Glomerular visceral epithelial cell (primary cell): ENCODE results near the gene TLE3.

ENCODE experiments used
- DNase-seq: peaks from one replicate; pipeline ENCODE4 v3.0.0-alpha.2; 2016; ENCODE audit errors: extremely low spot score

The TLE3 gene

GRCh38 chr15:70031261-70031660 is 66.5 kb downstream of the TLE3 start:
- no peak for DNase-seq

DNA sequence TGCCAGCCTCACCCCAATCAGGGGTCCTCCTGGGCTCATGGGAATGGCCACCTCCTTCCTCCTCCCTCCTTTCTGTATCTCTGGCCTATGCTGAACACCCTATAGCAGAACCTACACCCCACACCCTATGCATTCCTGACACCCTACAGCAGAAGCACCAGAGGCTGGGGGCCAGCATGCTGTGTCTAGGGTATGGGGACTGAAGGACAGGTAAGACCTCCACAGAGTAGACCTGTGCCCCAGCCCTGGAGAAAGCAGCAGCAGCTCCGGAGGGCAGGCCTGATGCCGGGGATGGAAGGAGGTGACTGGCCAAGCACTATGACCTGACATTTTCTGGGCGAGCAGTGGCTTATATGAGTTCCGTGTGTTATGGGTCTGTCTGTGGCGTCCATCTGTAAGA is 66.9 kb downstream of the TLE3 start:
- DNase-seq: no peak

DNA sequence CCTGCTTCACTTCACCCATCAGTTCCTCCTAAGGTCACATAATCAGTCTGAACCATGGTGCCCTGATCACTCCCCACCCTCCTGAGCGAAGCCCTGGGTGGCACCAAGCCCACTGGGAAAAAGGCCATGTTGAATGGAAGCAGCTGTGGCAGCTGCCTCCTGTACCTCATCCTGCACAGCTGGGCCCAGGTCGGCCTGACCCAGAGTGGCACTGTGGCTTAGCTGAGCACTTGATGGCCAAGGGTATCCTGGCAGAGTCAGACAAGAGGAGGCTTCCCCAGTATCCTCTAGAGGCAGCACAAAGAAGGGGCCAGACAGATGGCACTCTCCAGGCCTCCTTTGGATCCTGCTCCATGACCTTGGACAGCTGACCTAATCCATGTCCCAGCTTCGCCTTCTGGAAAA is 68.4 kb downstream of the TLE3 start:
- DNase-seq: no peak

GRCh38 chr15:70027518-70027917 is 70.2 kb downstream of the TLE3 start:
- no peak for DNase-seq

- no peak for DNase-seq
These were observed 70.7 kb downstream of the TLE3 start for GRCh38 chr15:70026991-70027390.

DNA sequence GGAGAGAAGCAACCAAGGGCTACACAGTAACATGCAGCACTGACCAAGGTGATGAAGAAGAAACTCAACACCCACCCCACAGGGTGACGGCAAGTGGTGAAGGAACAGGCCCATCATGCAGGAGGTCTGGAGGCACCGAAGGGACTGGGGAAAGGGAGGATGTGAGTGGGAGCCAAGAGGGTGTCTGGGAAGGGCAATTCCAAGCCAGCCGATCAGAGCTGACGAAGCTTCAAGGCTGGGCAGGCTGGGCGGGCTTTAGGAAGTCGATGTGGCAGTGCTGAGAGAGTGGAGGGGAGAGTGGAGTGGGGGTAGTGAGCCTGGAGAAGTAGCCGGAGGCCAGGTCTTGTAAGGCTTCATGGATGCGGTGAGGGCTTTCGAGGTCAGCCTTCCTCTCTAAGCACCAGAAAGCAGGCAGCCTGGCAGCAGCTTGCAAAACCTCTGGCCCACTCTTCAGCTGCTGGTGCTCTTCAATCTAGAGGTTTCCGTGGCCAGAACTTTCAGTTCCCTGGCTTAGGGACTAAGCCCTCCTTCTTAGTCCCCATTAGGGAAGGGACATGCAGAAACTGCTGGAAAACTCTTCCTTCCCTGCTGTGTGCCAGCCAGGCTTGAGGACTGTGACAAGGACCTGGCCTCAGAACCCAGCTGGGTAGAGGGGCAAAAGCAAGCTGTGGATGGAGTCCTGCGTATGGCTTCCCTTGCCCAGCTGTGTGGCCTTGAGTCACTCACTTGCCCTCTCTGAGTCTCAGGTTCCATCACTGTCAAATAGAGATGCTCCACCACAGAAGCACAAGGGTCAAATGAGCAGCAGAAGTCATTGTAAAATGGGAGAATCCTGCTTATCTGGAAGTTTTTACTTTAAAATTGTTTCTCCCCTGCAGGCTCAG is 72.1 kb downstream of the TLE3 start:
- DNase-seq: no peak

DNA sequence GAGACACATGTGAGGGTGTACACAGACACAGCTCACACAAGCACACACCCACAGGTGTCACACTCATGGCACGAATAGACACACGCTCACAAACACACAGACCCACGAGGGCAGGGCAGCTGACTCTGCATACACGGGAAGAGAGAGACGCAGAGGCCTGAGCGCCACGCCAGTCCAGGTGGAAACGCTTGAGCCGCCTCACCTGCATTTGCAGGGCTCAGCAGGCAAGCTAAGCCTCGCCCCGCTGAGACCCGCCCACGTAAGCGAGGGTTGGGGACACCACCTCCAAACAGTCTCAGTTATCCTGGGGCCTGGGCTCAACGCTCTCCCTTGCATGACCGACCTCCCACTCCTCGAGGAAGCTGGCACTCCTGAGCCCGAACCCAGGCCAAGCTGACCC is 73.2 kb downstream of the TLE3 start:
- DNase-seq: no peak

DNA sequence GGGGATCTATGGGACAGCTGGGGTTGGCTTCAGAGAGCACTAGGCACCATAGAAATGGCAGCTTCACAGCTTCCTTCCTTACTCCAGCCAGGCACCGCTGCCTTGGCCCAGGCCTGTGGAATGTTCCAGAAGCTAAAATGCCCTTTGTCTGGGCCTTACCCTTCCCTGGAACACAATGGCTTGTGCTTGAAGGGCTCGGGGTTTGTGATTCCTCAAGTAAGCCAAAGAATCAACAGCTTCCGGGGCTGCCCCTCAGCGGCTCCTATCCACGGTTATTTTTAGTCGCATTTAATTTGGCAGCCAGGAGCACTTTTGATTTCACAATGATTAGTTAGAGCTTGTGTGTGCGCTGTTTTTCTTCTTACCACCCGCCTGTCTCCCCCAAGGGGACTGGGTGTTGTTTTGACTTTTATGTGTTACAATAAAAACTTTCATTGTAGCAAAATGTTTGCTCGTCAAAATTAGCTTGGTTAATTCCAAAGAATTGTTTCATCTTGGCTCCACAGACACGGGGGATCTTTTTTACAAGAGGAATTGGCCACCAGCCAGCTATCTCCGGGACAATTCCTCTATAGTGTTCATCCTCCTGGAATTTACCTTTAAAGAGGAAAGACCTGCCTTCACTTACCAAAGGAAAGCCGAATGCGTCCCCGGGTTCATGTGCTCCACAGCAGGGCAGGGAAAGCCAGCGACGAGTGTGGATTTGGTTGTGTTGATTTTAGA is 73.8 kb downstream of the TLE3 start:
- DNase-seq: no peak

DNA sequence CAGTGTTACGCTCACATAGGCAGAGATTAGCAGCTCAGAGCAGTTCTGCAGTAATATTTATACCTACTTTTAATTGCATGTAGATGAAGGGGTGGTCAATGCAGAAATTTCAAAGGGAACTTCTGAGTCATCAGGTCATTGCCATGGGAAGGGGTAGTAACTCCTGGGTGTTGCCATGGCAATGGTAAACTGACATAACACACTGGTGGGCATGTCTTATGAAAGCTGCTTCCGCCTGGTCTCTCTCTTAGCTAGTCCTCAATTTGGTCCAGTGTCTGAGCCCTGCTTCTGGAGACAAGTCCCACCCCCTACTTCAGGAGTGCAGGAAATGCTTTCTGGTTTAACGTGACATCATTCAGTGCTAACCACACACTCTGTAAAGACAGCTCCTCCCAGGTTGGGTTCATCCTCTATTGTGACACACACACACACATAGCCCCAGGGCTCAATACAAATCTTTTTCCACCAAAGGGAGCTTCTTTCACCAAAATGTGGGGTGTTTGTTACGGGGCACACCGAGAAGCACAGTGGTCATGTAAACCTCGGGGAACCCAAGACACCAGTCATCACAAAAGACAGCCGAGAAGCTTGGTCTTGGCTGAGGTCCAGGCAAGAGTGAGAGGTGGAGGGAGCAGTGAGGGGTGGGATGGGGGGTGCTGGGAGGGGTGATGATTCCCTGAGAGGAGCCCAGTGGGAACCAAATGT is 74.5 kb downstream of the TLE3 start:
- peak; percentile 77 for DNase-seq

GRCh38 chr15:70020229-70020628 is 77.5 kb downstream of the TLE3 start:
- DNase-seq: no peak

- DNase-seq: no peak
These were observed 78.8 kb downstream of the TLE3 start for GRCh38 chr15:70018646-70019600.

GRCh38 chr15:70017801-70018200 is 79.9 kb downstream of the TLE3 start:
- peak; percentile 58 for DNase-seq

GRCh38 chr15:70017025-70017424 is 80.7 kb downstream of the TLE3 start:
- no peak for DNase-seq

DNA sequence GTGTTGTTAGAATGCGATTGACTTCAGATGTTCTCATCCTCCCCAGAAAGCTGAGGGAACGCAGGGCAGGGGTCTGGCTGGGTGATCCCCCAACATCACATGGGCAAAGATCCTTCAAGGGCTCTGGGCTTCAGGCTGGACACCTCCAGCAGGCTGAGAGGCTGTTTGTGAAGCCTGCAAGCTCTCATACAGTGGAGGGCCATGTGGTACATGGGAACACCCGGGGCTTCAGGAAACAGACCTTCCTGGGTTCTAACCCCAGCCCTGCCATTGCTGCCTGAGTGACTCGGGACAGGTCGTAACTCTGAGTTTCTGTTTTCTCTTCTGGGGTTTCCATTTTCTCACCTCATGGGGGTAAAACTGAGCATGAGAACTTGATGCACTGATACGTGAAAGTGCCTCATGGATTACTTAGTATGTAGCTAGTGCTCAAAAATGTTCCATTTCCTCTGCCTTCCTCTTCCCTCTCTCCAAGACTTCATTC is 81.2 kb downstream of the TLE3 start:
- no peak for DNase-seq

DNA sequence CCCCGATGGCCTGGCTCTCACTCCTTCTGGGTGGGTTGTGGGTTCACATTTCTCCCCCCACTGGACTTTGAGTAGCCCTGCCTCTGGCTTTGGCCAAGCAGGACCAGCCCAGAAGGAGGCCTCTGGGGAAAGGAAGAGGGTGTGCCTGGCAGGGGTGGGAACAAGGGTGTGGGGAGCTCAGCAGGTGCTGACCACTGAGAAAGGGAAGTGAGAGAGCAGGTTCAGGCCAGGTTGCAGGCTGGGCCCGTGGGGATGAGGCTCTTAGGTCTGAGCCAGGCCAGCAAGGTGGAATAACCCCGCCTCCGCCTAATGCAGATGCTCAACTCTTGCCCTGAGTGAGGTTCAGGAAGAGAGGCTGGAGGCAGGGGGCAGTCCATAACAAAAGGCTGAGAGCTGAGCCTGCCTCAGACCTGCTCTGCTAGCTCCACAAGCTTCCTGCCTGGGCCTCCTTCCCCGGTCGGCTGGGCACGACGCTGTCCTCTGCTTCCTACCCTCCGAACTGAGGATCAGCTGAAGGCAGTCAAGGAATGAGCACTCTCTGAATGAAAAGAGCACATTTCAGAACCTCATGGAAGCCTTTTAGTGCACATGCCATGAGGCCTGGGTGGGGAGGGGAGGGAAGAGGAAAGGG is 82.7 kb downstream of the TLE3 start:
- no peak for DNase-seq

- no peak for DNase-seq
These were observed 83.4 kb downstream of the TLE3 start for GRCh38 chr15:70014331-70014730.

DNA sequence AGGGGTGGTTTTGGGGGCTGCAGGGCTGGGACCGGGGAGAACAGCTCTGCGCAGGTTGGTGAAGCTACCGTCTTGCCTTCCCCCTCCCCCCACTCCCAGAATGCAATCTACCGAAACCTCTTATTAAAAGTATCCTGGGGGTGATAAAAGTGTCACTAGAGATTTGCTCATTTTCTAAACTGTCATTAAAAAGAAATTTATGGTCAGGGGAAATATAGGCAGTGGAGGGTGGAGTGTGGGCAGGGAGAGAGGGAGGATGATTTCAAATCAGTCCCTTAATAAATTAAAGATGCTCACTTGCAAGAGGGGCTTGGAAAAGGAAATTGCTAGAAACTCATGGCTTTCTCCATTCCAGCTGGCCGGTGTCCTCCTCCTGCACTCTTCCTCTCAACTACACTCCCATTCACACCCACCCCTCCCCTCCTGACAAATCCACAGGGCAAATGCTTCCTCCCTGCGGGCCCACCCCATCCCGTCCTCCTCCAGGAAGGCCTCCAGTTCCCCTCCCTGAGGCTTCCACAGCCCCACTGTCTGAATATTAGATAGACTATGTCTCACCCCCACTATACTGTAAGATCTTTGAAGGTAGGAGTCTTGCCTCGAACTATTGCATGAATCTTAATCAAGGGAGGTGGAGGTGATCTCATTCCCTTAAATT is 83.9 kb downstream of the TLE3 start:
- DNase-seq: no peak

DNA sequence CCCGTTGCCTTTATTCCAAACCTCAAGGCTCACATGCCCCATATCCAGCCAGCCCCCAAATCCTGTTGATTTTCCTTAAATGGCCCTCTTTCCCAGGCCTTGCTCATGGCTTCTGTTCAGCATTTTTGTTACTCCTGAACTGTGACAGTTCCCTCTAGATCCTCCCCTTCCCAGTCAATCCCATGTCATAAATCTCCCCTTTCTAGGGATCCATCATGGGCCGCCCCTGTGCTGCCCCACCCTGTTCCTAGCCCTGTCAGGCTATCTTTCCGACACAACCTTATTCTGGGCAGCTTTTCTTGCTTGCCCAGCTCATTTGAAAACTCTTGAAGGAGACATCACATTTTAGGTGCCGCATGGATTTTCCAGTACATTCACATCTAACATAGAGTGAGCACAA is 84.8 kb downstream of the TLE3 start:
- no peak for DNase-seq

GRCh38 chr15:70008697-70009290 is 88.9 kb downstream of the TLE3 start:
- DNase-seq: no peak
